22Rv1 (cell line): ENCODE data around the gene PEAK3.

Source experiments
- ZFX ChIP-seq: fragments of 450-650 bp; IDR thresholded peaks from 2 replicates; pipeline ENCODE4 v1.6.1; 2017; ENCODE audit warnings: antibody characterized with exemption, borderline replicate concordance
- TF ChIP-seq, protein P1 (sequence below): fragments of 450-650 bp; IDR thresholded peaks from 2 replicates; pipeline ENCODE4 v1.5.1; 2017; ENCODE audit warnings: mild to moderate bottlenecking

- TF ChIP-seq, protein P1, sequence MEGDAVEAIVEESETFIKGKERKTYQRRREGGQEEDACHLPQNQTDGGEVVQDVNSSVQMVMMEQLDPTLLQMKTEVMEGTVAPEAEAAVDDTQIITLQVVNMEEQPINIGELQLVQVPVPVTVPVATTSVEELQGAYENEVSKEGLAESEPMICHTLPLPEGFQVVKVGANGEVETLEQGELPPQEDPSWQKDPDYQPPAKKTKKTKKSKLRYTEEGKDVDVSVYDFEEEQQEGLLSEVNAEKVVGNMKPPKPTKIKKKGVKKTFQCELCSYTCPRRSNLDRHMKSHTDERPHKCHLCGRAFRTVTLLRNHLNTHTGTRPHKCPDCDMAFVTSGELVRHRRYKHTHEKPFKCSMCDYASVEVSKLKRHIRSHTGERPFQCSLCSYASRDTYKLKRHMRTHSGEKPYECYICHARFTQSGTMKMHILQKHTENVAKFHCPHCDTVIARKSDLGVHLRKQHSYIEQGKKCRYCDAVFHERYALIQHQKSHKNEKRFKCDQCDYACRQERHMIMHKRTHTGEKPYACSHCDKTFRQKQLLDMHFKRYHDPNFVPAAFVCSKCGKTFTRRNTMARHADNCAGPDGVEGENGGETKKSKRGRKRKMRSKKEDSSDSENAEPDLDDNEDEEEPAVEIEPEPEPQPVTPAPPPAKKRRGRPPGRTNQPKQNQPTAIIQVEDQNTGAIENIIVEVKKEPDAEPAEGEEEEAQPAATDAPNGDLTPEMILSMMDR = no peak
- TF ChIP-seq ZFX = no peak
Measured at GRCh38 chr19:2236064-2236313, 46.0 kb downstream of the PEAK3 start.
